Measurements from ENCODE around the gene XKR8. TPM values are rescaled to one million over a fixed set of nuclear protein-coding genes. Genes with fewer than 3 reads are reported as not detected.
A peak's percentile ranks its signal among the peaks of the same experiment; 100 is the strongest.

XKR8 gene
- total RNA-seq, 2 experiments from 2014 or later, result 0.38 to 2.3 TPM

- no peak for TF ChIP-seq EZH2phosphoT487 (IDR thresholded peaks at IDR 0.05; ENCODE audit: borderline replicate concordance, low read depth, low read length)
- Histone ChIP-seq H3K9me3 (ENCODE audit: low read length) (no peaks in the 10 kb centered on the region), H3K4me1 (ENCODE audit: insufficient read depth, low read length, poor library complexity, severe bottlenecking) (no peaks in the 10 kb centered on the region), H3K4me3 (ENCODE audit: low read depth, low read length, poor library complexity, severe bottlenecking) (no peak overlapping the region), H3K79me2 (ENCODE audit: insufficient read depth, low read depth, low read length) (no peaks in the 10 kb centered on the region), H3K27ac (ENCODE audit: low read depth, low read length, poor library complexity, severe bottlenecking) (no peak overlapping the region), H3K9me2 (ENCODE audit: insufficient read depth, low read length) (no peaks in the 10 kb centered on the region), H2AFZ (ENCODE audit: low read length) (no peak overlapping the region), H4K20me1 (ENCODE audit: insufficient read depth, low read length) (no peaks in the 10 kb centered on the region), H3K36me3 (ENCODE audit: insufficient read depth, low read length) (peaks cover 62% of the 10 kb centered on the region), H3K4me2 (ENCODE audit: low read length) (no peak overlapping the region)
- CTCF ChIA-PET (ENCODE audit: unreplicated experiment), result no interaction called here
- POLR2A ChIA-PET, result interaction anchor here (0.6 to 1.2 kb wide), 3 partner anchors 10 to 819 kb away, joined by 3 to 4 read pairs (median 4); no protein-coding TSS in a partner anchor
- DNase-seq (ENCODE audit: low spot score), result no peak
- BruUV-seq (replicated peaks), result no TSS peak
- intact Hi-C loops (cut with micrococcal nuclease; ENCODE audit: unreplicated experiment), result no loop called here
Measured at GRCh38 chr1:27971674-27972073, 11.9 kb downstream of the XKR8 start.

GRCh38 chr1:27972141-27972540 lies 12.4 kb downstream of the XKR8 start:
- H3K36me3 ChIP-seq (ENCODE audit: insufficient read depth, low read length), result peaks cover 64% of the 10 kb centered on the region
- ChIA-PET POLR2A (interaction anchor here (0.6 to 1.2 kb wide), 5 partner anchors 8 to 819 kb away, joined by 3 to 4 read pairs (median 3); no protein-coding TSS in a partner anchor), CTCF (ENCODE audit: unreplicated experiment) (no interaction called here)
- H4K20me1 ChIP-seq (ENCODE audit: insufficient read depth, low read length), result no peaks in the 10 kb centered on the region
- no peak for TF ChIP-seq EZH2phosphoT487 (IDR thresholded peaks at IDR 0.05; ENCODE audit: borderline replicate concordance, low read depth, low read length)
- TF ChIP-seq, protein P1, sequence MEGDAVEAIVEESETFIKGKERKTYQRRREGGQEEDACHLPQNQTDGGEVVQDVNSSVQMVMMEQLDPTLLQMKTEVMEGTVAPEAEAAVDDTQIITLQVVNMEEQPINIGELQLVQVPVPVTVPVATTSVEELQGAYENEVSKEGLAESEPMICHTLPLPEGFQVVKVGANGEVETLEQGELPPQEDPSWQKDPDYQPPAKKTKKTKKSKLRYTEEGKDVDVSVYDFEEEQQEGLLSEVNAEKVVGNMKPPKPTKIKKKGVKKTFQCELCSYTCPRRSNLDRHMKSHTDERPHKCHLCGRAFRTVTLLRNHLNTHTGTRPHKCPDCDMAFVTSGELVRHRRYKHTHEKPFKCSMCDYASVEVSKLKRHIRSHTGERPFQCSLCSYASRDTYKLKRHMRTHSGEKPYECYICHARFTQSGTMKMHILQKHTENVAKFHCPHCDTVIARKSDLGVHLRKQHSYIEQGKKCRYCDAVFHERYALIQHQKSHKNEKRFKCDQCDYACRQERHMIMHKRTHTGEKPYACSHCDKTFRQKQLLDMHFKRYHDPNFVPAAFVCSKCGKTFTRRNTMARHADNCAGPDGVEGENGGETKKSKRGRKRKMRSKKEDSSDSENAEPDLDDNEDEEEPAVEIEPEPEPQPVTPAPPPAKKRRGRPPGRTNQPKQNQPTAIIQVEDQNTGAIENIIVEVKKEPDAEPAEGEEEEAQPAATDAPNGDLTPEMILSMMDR (conservative IDR thresholded peaks at IDR 0.05; ENCODE audit: low read length), result no peak
- H2AFZ ChIP-seq (ENCODE audit: low read length), result no peak overlapping the region
- no peaks in the 10 kb centered on the region for H3K9me2 ChIP-seq (ENCODE audit: insufficient read depth, low read length)
- no TSS peak for BruUV-seq (replicated peaks)
- no peaks in the 10 kb centered on the region for H3K4me1 ChIP-seq (ENCODE audit: insufficient read depth, low read length, poor library complexity, severe bottlenecking)
- H3K4me2 ChIP-seq (ENCODE audit: low read length), result no peak overlapping the region
- no peak for DNase-seq (ENCODE audit: low spot score)
- intact Hi-C loops (cut with micrococcal nuclease; ENCODE audit: unreplicated experiment), result no loop called here
- no peaks in the 10 kb centered on the region for H3K9me3 ChIP-seq (ENCODE audit: low read length)
- no peaks in the 10 kb centered on the region for H3K79me2 ChIP-seq (ENCODE audit: insufficient read depth, low read depth, low read length)
- no peak overlapping the region for H3K4me3 ChIP-seq (ENCODE audit: low read depth, low read length, poor library complexity, severe bottlenecking)
- no peak overlapping the region for H3K27ac ChIP-seq (ENCODE audit: low read depth, low read length, poor library complexity, severe bottlenecking)

DNA sequence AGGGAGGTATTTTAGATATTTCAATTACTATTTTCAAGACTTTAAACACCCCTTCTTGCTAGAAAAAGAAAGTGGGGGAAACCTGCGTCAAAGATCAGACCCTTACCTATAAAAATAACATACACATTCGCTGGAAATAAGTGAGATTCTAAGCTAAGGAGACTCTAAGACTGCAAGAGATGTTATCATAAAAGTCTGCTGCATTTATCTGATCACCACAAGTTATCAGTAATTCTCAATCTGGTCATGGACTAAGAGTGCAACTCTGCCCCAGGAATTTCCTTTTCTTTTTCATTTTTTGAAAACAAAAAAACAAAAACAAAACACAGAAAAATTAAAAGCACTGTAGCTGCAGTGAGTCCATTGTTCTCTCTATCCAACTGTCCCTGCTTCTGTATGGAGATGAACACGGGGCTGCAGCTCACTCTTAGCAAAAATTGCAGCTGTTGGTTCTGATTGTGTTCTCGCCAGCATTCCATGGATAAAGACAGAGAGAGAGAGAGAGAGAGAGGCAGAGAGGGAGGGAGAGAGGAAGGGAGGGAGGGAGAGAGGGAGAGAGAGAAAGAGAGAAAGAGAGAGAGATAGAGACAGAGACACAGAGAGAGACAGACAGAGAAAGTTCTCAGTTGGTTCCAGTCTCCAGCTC lies 14.1 kb downstream of the XKR8 start:
- ChIA-PET CTCF (ENCODE audit: unreplicated experiment) (interaction anchor here (0.6 kb wide), 2 partner anchors 105 to 287 kb away, joined by 3 read pairs; no protein-coding TSS in a partner anchor), POLR2A (interaction anchor here (0.7 to 1.4 kb wide), 3 partner anchors 10 to 63 kb away, joined by 3 to 5 read pairs (median 4); no protein-coding TSS in a partner anchor)
- Histone ChIP-seq H3K9me3 (ENCODE audit: low read length) (no peaks in the 10 kb centered on the region), H2AFZ (ENCODE audit: low read length) (no peak overlapping the region), H3K9me2 (ENCODE audit: insufficient read depth, low read length) (no peaks in the 10 kb centered on the region), H3K79me2 (ENCODE audit: insufficient read depth, low read depth, low read length) (no peaks in the 10 kb centered on the region), H3K36me3 (ENCODE audit: insufficient read depth, low read length) (peaks cover 70% of the 10 kb centered on the region), H3K4me1 (ENCODE audit: insufficient read depth, low read length, poor library complexity, severe bottlenecking) (no peaks in the 10 kb centered on the region), H3K27ac (ENCODE audit: low read depth, low read length, poor library complexity, severe bottlenecking) (no peak overlapping the region), H3K4me2 (ENCODE audit: low read length) (no peak overlapping the region), H3K4me3 (ENCODE audit: low read depth, low read length, poor library complexity, severe bottlenecking) (no peak overlapping the region), H4K20me1 (ENCODE audit: insufficient read depth, low read length) (no peaks in the 10 kb centered on the region)
- DNase-seq (ENCODE audit: low spot score), result no peak
- intact Hi-C loops (cut with micrococcal nuclease; ENCODE audit: unreplicated experiment), result no loop called here
- TF ChIP-seq, protein P1 (conservative IDR thresholded peaks at IDR 0.05; ENCODE audit: low read length), result no peak
- no peak for TF ChIP-seq EZH2phosphoT487 (IDR thresholded peaks at IDR 0.05; ENCODE audit: borderline replicate concordance, low read depth, low read length)
- TSS peak; percentile 54 for BruUV-seq (replicated peaks)
